Pancreas (tissue), 10 donors: ENCODE data around the gene CRYZ. TPM values are rescaled to one million over a fixed set of nuclear protein-coding genes. Genes with fewer than 3 reads are reported as not detected.
"Not testable (repeated sequence)": the region's sequence is repeated elsewhere in the genome, so short reads cannot be mapped to it uniquely, and the experiment has no call there.

Experiments used
- ATAC-seq, 4 donors: fragments of 200-7000 bp; cut with Tn5 transposase; one replicate each; pipeline versions ENCODE4 v1.8.0 to v1.9.1; 2020; ENCODE audit warnings: mild to moderate bottlenecking in 4 of 4, moderate library complexity in 4 of 4
- DNase-seq, 6 donors: peaks; one replicate each; pipeline ENCODE4 v3.0.0-alpha.2; 2020
- FAIRE-seq: peaks from 2 replicates; lab custom pipeline; 2012; peaks lifted over from hg19 to GRCh38; lab: Jason Lieb, UNC
- H3K27ac ChIP-seq, 4 donors: fragments of 200-600 bp; sonication (generic); 1 replicate in 3 of 4; 2 replicates in 1 of 4; pipeline versions ENCODE4 v1.5.0 to v1.8.0; 2020
- H3K27me3 ChIP-seq, 4 donors: fragments of 200-600 bp; one replicate each; pipeline ENCODE4 v1.8.0; 2021
- H3K36me3 ChIP-seq, 3 donors: fragments of 200-600 bp; sonication (generic) in 1 of 3; one replicate each; pipeline versions ENCODE4 v1.5.0 to v1.8.0; 2020 to 2021
- H3K4me1 ChIP-seq, 3 donors: fragments of 200-600 bp; one replicate each; pipeline ENCODE4 v1.8.0; 2021
- H3K4me3 ChIP-seq, 4 donors: fragments of 200-600 bp; sonication (generic) in 2 of 4; one replicate each; pipeline versions ENCODE4 v1.5.0 to v1.8.0; 2020 to 2021
- H3K9me3 ChIP-seq, 4 donors: fragments of 200-600 bp; one replicate each; pipeline ENCODE4 v1.8.0; 2021
- WGBS, 2 donors: extraction: QIAGEN DNeasy Blood & Tissue Kit; methylation state at CpG; one replicate each; pipeline ENCODE4 v1.1.7; 2013; 5-methylcytosine and 5-hydroxymethylcytosine counted together
- intact Hi-C, 3 donors: fragments of 100-400 bp; cut with DNase I; formaldehyde crosslinking; loops; one replicate each; pipeline versions ENCODE4 v1.11.1 to v1.14.2; 2022
- polyA plus RNA-seq, 2 donors: library from polyadenylated mRNA; stranded (reverse); fragments of 200-250 nt; gene quantifications; one replicate each; pipeline ENCODE4 v1.2.3, GENCODE V29; 2013
- total RNA-seq, 6 donors: library from RNA; stranded (reverse); fragmentation: NEBNext Ultra II Directional in 4 of 6; extraction: Animal tissue kit (Norgen Biotek cat#: 25700) in 4 of 6; gene quantifications; one replicate each; pipeline versions ENCODE4 v1.2.1 to v1.2.4, GENCODE V29; 2021 to 2023
- TF ChIP-seq, protein P1 (sequence below), 4 donors: fragments of 200-600 bp; sonication (generic) in 3 of 4; IDR thresholded peaks; one replicate each; pipeline versions ENCODE4 v1.5.0 to v1.8.0; 2021; ENCODE audit warnings: antibody characterized with exemption in 4 of 4
- donor health status: healthy with polysubstance abuse.
- donor health status: DM: no; HTN: no; CAD: no; lungs with moderate emphysema.
- donor health status: DM: no; HTN: no; CAD: no.
- donor health status: control.
- donor health status: control.
- donor health status: Bipolar disorder and iron deficiency.
- donor health status: DM: yes; HTN: yes; CAD: no.
- donor health status: DM: no; HTN: no; CAD: no.
- donor health status: DM: no; HTN: no; CAD: no.
- donor health status: DM: yes; HTN: yes; CAD: no.

CRYZ gene
- total and polyA plus RNA-seq, 8 donors, result 38.3 to 71.6 (median 54.9) TPM

GRCh38 chr1:74674278-74675048 is 58.4 kb downstream of the CRYZ start:
- WGBS, 2 donors, result 53 to 59% methylated on average over 6 of the region's 6 CpGs
- Histone ChIP-seq H3K9me3 (no peaks in the 10 kb centered on the region), H3K4me1 (no peaks in the 10 kb centered on the region), H3K36me3 (no peaks in the 10 kb centered on the region), H3K27me3 (peaks cover 0 to 8% (median 0%) of the 10 kb centered on the region in 4 donors), H3K27ac (no peak overlapping the region), H3K4me3 (no peak overlapping the region)
- DNase-seq (no peak), FAIRE-seq (no peak), ATAC-seq (no peak)
- intact Hi-C loops, result no loop called here
- TF ChIP-seq, protein P1, sequence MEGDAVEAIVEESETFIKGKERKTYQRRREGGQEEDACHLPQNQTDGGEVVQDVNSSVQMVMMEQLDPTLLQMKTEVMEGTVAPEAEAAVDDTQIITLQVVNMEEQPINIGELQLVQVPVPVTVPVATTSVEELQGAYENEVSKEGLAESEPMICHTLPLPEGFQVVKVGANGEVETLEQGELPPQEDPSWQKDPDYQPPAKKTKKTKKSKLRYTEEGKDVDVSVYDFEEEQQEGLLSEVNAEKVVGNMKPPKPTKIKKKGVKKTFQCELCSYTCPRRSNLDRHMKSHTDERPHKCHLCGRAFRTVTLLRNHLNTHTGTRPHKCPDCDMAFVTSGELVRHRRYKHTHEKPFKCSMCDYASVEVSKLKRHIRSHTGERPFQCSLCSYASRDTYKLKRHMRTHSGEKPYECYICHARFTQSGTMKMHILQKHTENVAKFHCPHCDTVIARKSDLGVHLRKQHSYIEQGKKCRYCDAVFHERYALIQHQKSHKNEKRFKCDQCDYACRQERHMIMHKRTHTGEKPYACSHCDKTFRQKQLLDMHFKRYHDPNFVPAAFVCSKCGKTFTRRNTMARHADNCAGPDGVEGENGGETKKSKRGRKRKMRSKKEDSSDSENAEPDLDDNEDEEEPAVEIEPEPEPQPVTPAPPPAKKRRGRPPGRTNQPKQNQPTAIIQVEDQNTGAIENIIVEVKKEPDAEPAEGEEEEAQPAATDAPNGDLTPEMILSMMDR (IDR thresholded peaks at IDR 0.05), result no peak

DNA sequence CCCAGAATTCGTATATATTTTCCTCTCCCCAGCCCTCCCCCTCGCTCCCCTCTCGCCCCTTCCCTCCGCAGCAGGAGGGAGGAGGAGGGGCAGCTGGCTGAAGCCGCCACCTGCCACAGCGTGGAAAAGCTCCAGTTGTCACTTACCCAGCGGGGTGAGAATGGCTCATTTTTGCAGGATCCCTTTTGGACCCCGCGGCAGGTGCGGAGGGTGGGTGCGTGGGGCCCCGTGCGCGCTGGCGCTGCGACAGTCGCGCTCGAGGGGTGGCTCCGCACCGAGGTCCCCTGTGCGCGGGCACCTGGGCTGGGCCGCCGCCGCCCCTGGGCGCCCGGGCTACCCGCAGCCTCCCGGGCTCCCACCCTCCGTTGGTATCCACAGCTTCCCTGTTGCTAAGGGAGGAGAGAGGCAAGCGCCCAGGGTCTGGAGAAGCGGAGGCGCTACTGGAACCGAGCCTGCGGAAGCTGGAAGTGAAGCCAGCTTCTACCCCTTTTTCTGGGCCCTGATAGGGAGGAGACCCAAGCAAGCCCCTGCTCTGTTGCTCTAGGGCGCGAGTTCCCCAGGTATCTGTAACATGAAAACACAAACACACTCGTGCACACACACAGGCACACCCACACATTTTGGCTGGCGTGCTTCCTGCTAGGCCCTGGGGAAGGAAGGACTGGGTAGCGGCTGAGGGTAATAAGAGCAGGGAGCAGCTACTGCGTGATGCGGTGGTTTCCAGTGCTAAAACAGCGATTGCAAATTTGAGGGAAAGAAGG is 59.3 kb downstream of the CRYZ start, which contains the start of gene ERICH3:
Gene ERICH3, minus strand, starts transcription at position 442 of the 761 bp plus-strand sequence. Its CDS starts 273 bp downstream, at position 169.
- DNase-seq, result peak in 2 of 6 donors; percentile 35 to 56
- intact Hi-C loops, result no loop called here
- H3K4me1 ChIP-seq, result no peaks in the 10 kb centered on the region

GRCh38 chr1:74670866-74671265 is 62.0 kb downstream of the CRYZ start:
- ATAC-seq, intact Hi-C loops: not testable (repeated sequence)

More for the DNA sequence above, 59.3 kb downstream of the CRYZ start, which contains the start of gene ERICH3:
- Histone ChIP-seq H3K27ac (no peak within 1 kb of the TSS), H3K27me3 (peaks cover 0 to 8% (median 0%) of the 10 kb centered on the region in 4 donors), H3K9me3 (no peaks in the 10 kb centered on the region), H3K4me3 (peak within 1 kb of the TSS in 3 of 4 donors; percentile 5 to 39 (median 22)), H3K36me3 (no peaks in the 10 kb centered on the region)
- FAIRE-seq (no peak), ATAC-seq (peak in 3 of 4 donors; percentile 47 to 76 (median 57))
- TF ChIP-seq, protein P1 (IDR thresholded peaks at IDR 0.05), result no peak
- WGBS, 2 donors, result 4% methylated on average over 31 to 42 of the region's 44 CpGs

More at GRCh38 chr1:74670866-74671265, 62.0 kb downstream of the CRYZ start:
- not testable (repeated sequence) for H3K27ac ChIP-seq, DNase-seq, FAIRE-seq, H3K4me3 ChIP-seq, H3K27me3 ChIP-seq, H3K36me3 ChIP-seq, H3K4me1 ChIP-seq, H3K9me3 ChIP-seq
- 63 to 67% methylated on average over 3 of the region's 3 CpGs for WGBS, 2 donors

Other genes starting within 250 kb of the CRYZ start
- gene LRRC53, start 220.4 kb downstream of the CRYZ start, total RNA-seq, result under 1 TPM in 1 of 6 donors, not detected in 5; 0.06 TPM
- not detected for gene LRRC53, start 220.4 kb downstream of the CRYZ start, polyA plus RNA-seq
- under 1 TPM; under 0.01 to 0.29 (median 0.08) TPM for gene ERICH3, start 59.3 kb downstream of the CRYZ start, total RNA-seq
- under 1 TPM; 0.42 to 0.68 TPM for gene ERICH3, start 59.3 kb downstream of the CRYZ start, polyA plus RNA-seq
- gene TYW3, start 102 bp upstream of the CRYZ start, total RNA-seq, result 10 to 100 TPM in 1 of 6 donors, 1 to 10 TPM in 5; 5.0 to 10.3 (median 8.1) TPM
- 10 to 100 TPM in 1 of 2 donors, 1 to 10 TPM in 1; 9.4 to 12.4 TPM for gene TYW3, start 102 bp upstream of the CRYZ start, polyA plus RNA-seq